ENCODE data around the gene CCR7.

GRCh38 chr17:40597156-40597555 lies 31.9 kb upstream of the CCR7 start:
- TF ChIP-seq CTCF (IDR thresholded peaks at IDR 0.05; ENCODE audit: insufficient read depth, low read depth, low read length) (no peak), EZH2 (IDR thresholded peaks at IDR 0.05; ENCODE audit: insufficient read depth, low read length) (no peak)

All from astrocyte (in vitro differentiated cells and primary cell).